GM20431 (cell line): ENCODE results near the gene HGS.

Experiments used
- in situ Hi-C: fragments of 300-500 bp; cut with MseI, MboI; formaldehyde crosslinking; loops from one replicate; pipeline ENCODE4 v1.15.0; 2020; ENCODE audit warnings: low sequenced_read_pairs; ENCODE audit not compliant: unreplicated experiment

HGS gene, protein sequence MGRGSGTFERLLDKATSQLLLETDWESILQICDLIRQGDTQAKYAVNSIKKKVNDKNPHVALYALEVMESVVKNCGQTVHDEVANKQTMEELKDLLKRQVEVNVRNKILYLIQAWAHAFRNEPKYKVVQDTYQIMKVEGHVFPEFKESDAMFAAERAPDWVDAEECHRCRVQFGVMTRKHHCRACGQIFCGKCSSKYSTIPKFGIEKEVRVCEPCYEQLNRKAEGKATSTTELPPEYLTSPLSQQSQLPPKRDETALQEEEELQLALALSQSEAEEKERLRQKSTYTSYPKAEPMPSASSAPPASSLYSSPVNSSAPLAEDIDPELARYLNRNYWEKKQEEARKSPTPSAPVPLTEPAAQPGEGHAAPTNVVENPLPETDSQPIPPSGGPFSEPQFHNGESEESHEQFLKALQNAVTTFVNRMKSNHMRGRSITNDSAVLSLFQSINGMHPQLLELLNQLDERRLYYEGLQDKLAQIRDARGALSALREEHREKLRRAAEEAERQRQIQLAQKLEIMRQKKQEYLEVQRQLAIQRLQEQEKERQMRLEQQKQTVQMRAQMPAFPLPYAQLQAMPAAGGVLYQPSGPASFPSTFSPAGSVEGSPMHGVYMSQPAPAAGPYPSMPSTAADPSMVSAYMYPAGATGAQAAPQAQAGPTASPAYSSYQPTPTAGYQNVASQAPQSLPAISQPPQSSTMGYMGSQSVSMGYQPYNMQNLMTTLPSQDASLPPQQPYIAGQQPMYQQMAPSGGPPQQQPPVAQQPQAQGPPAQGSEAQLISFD

DNA sequence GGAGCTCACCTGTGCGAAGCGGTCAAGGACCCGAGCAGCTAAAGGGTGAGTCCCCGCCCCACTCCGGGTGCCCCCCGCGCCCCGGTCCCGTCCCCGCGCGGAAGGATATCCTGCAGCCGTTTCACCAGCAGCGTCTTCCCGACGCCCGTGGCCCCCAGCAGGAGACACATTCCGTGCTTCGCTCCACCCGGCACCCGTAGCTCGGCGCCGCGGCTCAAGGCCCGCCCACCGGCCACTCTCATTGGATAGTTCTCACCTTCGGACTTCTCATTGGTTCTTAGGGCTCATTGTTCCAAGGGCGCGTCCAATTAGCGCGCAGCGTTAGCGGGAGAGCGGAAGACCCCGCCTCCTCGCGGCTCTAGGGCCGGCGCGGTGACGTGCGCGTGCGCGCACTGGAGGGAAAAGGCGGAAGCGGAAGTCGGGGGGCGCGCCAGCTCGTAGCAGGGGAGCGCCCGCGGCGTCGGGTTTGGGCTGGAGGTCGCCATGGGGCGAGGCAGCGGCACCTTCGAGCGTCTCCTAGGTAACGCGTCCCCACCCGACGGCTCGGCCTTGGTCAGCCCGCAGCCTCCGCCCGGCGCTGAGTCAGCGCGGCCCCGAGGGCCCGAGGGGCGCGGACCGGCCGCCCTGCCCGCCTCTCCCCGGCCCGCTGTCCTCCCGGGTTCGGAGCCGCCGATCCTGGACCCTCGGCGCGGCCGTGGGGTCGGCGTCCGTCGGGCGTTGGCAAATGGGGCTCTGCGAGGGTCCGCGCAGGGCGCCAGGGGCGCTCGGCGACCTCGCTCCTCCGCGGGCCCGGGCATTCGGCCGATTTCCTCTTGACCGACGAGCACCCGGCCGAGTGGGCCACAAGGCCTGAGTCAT is at the start of gene HGS, which contains the start of gene ARL16:
Gene HGS, plus strand, starts transcription at position 428 of the 858 bp plus-strand sequence. Its CDS starts 56 bp downstream, at position 484.
Gene ARL16, minus strand, starts transcription at position 214 of the 858 bp plus-strand sequence. Its CDS starts 44 bp downstream, at position 170.
- in situ Hi-C loops = no loop called here

DNA sequence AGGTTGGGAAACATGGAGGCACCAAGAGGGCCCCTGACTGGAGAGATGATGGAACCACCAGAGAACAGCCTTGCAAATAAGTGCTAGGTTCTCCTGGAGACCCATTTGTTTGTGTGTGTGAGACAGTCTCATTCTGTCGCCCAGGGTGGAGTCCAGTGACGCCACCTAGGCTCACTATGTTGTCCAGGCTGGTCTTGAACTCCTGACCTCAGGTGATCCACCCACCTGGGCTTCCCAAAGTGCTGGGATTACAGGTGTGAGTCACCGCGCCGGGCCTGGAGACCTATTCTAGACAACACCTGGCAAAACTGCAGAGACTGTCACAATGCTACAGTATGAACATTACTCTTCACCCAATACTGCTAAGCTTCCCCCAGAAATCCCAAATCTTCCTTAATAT is 48.4 kb upstream of the HGS start:
- in situ Hi-C loops = no loop called here

DNA sequence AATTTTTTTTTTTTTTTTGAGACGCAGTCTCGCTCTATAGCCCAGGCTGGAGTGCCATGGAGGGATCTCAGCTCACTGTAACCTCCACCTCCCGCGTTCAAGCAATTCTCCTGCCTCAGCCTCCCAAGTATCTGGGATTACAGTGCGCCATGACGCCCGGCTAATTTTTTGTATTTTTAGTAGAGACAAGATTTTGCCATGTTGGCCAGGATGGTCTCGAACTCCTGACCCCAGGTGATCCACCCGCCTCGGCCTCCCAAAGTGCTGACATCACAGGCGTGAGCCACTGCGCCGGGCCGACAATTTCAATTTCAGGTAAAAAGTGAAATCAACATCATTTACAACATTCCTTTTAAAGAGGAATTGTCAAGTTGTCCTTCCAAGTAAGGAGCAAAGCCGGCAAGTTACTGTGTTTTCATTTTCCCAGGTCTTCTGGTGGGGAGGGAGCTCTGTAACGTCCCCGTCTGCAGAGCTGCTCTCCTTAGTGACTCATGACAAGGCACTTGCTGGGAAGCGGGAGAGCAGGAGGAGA is 47.8 kb upstream of the HGS start:
- in situ Hi-C loops = no loop called here

DNA sequence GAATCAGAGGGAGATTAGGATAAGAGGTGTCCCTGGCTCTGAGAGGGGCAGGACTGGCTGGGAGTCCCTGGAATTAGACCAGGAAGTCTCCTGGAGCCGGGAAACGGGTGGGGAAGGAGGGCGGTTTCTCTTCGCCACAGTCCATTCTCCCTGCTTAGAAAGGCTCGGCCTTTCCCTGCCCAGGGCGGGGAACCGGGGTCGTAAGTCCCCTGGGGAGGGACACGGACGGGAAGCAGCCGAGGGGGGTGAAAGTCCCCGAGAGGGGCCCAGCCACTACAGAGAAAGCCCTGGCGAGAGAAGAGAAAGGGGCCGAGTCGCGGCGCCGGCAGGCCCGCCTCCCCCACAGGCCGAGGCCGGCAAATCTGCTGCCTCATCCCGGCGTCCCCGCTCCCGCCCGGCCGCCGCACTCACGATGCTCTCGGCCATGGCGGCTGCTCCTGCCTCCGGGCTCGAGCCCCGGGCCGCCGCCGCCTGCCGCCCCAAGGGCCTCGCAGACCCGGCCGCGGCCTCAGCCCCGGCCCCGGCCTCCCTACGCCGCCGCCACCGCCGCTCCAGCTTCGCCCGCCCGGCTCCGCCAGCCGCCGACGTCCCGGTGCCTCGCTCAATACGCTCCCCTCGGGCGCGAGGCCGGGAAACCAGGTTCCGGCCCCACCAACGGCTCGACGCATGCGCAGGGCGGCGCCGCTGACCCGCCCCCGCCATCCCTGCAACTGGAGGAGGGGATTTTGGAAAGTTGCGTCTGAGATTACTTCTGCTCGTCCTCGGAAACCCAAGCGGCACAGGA is 47.1 kb upstream of the HGS start, which contains the start of the genes NPLOC4 and TSPAN10:
Gene NPLOC4, minus strand, starts transcription at position 608 of the 784 bp plus-strand sequence. Its CDS starts 182 bp downstream, at position 426.
Gene TSPAN10, plus strand, starts transcription at position 692 of the 784 bp plus-strand sequence. CDS start 5,217 bp downstream, outside the sequence.
- in situ Hi-C loops = no loop called here

DNA sequence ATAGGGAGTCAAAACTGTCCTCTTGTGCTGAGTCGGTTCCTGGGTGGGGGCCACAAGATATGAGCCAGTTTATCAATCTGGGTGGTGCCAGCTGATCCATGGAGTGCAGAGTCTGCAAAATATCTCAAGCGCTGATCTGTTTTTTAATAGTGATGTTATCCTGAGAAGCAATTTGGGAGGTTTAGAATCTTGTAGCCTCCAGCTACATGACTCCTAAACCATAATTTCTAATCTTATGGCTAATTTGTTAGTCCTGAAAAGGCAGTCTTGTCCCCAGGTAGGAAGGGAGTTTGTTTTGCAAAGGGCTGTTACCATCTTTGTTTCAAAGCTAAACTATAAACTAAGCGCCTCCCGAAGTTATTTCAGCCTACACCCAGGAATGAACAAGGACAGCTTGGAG is 45.1 kb upstream of the HGS start:
- in situ Hi-C loops = no loop called here

- in situ Hi-C loops = no loop called here
Observed at GRCh38 chr17:81640011-81640410, 43.8 kb upstream of the HGS start.

- in situ Hi-C loops = no loop called here
Observed at GRCh38 chr17:81641825-81642489, 41.9 kb upstream of the HGS start.

- in situ Hi-C loops = no loop called here
Observed at GRCh38 chr17:81644496-81644895, 39.3 kb upstream of the HGS start.

DNA sequence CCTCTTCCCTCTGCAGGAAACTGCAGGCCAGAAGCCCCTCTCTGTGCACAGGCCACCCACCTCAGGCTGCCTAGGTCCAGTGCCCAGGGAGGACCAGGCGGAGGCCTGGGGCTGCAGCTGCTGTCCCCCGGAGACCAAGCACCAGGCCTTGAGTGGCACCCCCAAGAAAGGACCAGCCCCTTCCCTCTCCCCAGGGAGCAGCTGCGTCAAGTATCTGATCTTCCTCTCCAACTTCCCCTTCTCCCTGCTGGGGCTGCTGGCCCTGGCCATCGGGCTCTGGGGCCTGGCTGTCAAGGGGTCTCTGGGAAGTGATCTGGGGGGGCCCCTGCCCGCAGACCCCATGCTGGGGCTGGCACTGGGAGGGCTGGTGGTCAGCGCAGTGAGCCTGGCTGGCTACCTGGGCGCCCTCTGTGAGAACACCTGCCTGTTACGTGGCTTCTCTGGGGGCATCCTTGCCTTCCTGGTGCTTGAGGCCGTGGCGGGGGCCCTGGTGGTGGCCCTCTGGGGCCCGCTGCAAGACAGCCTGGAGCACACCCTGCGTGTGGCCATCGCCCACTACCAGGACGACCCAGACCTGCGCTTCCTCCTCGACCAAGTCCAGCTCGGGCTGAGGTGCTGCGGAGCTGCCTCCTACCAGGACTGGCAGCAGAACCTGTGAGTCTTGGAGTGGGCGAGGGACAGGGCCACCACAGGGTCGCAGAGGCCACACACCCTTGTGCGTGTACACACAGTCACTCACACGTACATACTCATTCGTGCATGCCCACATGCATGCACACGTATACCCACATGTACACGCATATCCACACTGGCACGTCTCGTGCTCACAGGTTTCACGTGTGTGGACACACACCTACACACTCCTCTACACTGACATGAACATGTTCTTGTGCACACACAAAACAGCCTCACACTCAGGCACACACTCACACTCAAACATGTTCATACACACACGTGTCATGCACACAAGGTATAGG is 38.5 kb upstream of the HGS start:
- in situ Hi-C loops = no loop called here

- in situ Hi-C loops = no loop called here
Observed at GRCh38 chr17:81646869-81647600, 36.8 kb upstream of the HGS start.

- in situ Hi-C loops = no loop called here
Observed at GRCh38 chr17:81647640-81648012, 36.2 kb upstream of the HGS start.

DNA sequence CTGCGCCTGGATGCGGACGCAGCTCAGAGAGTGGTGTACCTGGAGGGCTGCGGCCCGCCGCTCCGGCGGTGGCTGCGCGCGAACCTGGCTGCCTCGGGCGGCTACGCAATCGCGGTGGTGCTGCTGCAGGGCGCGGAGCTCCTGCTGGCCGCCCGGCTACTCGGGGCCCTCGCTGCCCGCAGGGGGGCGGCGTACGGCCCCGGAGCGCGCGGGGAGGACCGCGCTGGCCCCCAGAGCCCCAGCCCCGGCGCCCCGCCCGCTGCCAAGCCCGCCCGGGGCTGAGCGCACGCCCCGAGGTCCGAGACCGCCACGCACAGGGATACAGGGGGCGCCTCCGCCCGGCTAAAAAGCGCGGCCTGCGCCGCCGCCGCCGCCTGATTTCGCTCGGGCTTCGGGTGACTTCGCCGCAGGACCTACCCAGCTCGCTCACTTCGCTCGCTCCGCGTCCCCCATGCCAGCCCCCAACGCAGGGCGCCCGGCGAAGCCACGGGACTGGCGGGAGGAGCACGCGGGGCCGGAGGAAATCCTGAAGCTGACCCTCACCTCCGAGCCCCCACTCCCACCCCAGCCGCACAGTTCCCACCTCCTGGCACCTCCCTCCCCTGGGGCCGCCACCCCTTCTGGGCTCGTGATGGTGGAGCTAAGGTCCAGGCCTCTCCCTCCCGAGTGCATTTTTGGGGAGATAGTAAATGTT is 35.7 kb upstream of the HGS start:
- in situ Hi-C loops = no loop called here

DNA sequence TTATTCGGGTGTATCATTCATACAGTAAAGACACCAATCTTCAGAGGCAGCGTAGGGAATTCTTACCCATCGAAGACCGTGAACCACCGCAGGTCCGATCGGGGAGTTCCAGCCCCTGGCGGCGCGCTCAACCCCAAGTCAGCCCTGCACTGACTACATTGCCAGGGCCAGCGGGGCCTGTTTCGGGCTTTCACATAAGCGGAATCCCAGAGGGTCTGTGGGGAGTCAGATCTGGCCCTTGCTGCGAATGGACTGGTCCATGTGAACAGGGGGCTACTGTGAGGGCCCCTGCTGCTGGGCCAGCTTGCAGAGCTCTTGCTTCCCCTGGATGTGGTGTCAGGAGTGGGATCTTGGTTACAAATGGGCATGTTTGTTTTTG is 35.1 kb upstream of the HGS start:
- in situ Hi-C loops = no loop called here

GRCh38 chr17:81650951-81651350 is 32.9 kb upstream of the HGS start:
- in situ Hi-C loops = no loop called here

DNA sequence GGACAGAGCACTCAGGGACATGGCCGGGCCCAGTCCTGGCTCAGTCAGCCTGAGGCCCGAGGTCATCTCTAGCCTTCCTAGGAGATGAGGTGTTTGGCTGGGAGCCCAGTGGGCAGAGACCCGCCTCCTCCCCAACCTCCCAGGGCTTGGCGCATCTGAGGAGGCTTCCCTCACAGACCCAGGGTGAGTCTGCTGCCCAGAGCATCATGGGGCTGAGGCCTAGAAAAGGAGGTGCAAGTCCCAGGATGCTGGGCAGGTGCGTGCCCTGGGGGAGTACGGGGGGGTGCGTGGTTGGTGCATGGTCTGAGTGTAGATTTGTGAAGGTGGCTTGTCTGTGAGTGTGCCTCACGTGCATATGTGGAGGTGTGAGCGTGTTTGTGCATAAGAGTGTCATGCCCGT is 32.1 kb upstream of the HGS start:
- in situ Hi-C loops = no loop called here
